Measurements from ENCODE around the gene CLEC20A.

The CLEC20A gene

GRCh38 chr1:178498896-178499675 is 2.3 kb upstream of the CLEC20A start:
- DNase-seq, result no peak

DNA sequence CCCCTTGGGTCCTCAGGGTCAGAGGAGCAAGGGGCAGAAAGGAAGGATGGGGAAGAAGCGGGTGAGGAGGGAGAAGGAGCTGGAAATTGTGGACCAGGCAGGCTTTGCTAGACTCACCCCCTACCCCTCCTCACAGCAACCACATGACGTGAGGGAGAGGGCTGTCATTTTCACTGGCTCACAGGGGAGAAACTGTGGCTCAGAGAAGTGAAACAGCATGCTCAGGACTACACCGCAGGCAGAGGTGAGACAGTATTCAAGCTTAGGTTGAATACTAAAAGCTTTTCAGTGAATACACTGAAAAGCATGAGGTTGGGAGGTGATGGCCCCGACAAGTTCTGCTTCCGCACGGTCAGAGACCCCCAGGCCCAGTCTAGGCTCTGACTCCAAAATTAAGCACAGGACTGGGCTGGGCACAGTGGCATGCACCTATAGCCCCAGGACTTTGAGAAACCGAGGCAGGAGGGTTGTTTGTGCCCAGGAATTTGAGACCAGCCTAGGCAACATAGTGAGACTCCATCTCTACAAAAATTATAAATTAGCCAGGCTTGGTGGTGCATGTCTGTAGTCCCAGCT is 1.2 kb upstream of the CLEC20A start:
- no peak for DNase-seq

DNA sequence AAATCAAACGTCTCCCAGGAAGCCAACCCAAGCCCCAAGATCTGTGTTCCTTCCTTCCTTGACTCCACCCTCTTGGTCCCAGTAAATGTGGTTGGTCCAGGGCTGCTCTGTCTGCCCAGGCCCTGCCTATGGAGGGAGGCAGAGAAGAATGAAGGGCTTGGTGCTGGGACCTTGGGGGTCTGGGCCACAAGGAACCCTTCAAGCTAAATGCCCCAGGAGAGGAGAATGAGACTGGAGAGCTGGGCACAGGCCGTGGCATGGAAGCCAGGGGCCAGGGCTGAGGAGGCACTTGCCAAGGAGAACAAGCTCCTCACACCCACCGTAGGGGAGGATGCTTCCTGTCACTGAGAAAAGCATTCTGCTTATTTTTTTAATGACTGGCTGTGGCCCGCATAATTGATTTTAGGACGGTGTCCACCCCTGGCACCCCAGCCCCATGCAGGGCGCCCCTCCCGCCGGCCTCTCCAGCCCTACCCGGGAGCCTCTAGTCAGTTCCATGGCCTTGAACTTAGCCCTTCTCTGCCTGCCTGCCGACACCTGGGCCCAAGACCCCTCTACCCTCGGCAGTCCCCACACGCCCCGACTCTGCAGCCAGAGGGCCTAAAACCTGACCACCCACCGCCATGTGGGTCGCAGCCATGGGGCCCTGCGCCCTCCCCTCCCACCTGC is 889 bp downstream of the CLEC20A start:
- no peak for DNase-seq

DNA sequence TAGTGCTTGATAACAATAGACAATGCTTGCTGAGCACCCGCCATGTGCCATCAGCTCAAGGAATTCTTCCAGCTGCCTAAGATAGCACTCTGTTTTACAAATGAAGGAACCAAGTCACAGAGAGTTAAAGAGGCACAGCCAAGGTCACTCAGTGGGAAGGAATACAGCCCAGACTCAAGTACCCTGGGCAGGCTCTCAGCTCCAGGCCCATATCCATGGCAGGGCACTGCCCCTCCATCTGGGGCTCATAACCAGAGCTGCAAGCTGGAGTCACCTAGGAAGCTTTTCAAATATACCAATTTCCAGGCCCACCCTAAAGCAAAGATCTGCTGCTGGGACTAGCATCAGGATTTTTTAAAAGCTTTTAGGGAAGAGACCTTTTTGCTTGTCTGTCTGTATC is 1.6 kb downstream of the CLEC20A start:
- no peak for DNase-seq

DNA sequence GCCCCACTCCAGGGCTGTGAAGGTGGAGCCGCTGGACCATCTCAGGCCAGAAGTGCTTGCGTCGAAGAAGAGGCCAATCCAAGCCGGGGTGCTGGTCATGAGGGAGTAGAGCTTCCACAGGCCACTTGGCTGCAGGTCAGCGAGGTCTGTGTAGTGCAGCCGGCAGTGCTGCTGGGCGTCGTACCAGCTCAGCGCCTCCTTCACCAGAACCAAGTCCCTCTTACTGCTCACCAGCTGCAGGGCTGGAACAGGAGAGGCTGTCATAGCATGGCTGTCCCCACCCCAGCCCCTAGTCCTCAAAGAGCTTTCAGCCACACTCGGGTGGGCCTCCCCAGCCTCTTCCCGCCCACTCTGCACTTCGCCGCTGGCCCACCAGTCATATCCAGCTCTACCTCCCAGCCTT is 2.2 kb downstream of the CLEC20A start:
- no peak for DNase-seq

DNA sequence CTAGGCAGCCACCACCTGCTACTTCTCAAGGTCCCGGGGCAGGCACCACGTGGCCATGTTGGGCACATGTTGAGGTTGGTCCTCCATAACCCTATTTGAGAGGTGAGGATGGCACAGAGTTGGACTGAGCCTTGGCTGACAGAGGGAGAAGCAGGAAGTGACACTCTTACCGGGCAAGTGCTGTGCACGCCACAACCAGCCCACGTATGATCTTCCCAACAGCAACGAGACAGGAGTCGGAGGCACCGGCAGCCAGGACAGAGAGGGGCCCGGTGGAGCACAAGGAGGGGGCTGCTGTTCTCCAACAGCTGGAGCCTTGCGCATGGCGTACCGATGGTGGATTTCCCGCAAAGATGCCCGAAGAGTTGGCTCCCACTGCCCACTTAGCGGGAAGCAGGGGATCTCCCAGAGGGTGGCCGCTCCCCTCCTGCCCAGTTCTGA is 3.4 kb downstream of the CLEC20A start:
- DNase-seq, result no peak

DNA sequence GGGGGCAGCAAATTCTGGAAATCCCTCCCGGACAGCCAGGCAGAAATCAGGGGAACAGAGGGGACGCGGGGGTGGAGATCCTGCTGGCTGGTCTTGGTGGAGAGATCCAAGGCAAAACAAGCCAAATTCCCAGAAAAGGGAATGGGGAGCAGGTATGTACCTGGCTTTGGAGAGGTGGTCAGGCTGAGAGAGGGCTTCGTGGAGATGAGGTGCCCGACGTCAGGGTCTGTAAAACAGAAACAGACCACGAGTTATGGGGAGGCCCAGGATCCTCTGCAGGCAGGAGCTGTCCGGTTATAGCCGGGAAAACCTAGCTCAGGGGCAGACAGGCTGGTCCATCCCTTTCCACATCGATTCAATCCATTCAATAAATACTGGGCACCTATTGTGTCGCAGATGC is 4.4 kb downstream of the CLEC20A start:
- no peak for DNase-seq

GRCh38 chr1:178491721-178492120 is 5.0 kb downstream of the CLEC20A start:
- no peak for DNase-seq

DNA sequence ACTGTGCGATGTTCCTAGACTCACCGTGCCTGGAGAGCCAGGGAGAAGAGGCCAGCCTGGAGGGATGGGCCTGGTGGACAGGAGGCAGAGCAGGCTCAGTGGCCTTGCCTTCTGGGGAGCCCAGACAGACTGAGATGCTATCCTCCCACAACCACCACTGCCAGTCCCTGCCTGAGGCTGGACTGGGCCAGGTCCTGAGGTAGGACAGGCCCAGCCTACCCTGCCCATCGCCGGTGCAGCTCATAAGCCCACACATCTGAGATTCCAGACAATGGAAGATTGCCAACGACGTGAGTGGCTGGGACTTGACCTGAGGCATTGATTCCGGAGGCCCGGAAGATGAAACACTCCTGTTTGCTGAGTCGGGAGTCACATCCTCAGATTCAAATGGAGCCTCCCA is 5.8 kb downstream of the CLEC20A start:
- no peak for DNase-seq

- DNase-seq, result no peak
These were observed 6.6 kb downstream of the CLEC20A start for GRCh38 chr1:178490136-178490535.

- DNase-seq, result no peak
These were observed 7.4 kb downstream of the CLEC20A start for GRCh38 chr1:178489399-178489798.

- DNase-seq, result no peak
These were observed 8.4 kb downstream of the CLEC20A start for GRCh38 chr1:178488393-178488792.

GRCh38 chr1:178487070-178487615 is 9.6 kb downstream of the CLEC20A start:
- no peak for DNase-seq

GRCh38 chr1:178486100-178487069 is 10.4 kb downstream of the CLEC20A start:
- DNase-seq, result no peak

DNA sequence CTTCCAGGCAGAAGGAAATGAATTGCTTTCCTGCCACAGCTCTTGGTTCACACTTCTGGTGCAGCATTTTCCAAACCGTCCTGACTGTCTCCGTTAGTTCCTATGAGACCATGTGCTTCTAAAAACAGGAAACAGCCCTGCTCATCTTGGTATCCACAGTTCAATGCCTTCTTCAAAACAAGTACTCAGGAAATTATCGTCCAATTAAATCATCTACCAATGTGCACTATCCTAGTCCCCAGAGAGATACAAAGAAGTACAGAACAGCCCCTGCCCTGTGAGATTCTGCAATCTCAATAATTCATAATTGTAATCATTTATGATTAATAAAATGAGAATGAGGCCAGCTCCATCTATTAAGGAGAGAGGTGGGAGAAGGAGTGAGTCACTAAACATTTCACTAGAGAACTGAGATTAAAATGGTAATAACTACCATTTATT is 11.2 kb downstream of the CLEC20A start:
- no peak for DNase-seq

- no peak for DNase-seq
These were observed 12.0 kb downstream of the CLEC20A start for GRCh38 chr1:178484698-178485225.

GRCh38 chr1:178483251-178483957 is 13.4 kb downstream of the CLEC20A start:
- DNase-seq, result no peak

DNA sequence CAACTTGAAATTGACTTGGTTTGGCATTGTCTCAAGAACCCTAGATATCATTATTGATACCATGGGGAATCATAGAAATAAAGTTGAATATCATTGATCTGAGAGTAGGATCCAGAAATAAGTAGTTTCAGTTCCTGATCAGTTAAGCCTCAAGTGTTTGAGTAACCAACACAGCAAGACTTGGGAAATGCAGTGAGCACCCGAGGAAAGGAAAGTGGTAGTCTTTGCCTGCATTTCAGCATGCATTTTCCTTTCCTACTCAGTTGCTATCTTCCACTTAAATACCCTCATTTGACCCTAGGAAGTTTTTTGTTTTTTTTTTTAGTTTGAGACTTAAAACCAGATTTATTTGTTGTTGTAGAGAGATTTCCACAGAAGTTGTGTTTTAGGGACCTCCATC is 18.9 kb downstream of the CLEC20A start:
- no peak for DNase-seq

DNA sequence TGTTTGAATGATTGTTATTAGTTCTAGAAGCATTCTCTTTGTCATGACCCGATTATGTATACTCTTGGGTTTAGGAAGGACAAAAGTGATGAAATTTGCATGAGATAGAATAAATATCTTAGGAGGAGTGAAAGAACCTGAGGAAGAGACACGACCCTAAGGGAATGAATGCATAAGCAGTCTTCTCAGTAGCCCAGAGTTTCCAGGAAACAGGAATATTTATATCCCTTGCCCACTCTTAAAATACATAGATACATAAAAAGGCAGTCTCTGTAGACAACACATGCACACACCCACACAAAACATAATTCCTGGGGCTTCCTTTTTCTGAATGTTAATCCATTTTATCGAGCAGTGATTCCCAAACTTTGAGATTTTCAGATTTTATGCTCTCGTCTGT is 19.4 kb downstream of the CLEC20A start:
- DNase-seq, result no peak

GRCh38 chr1:178472531-178472930 is 24.2 kb downstream of the CLEC20A start:
- DNase-seq, result no peak

DNA sequence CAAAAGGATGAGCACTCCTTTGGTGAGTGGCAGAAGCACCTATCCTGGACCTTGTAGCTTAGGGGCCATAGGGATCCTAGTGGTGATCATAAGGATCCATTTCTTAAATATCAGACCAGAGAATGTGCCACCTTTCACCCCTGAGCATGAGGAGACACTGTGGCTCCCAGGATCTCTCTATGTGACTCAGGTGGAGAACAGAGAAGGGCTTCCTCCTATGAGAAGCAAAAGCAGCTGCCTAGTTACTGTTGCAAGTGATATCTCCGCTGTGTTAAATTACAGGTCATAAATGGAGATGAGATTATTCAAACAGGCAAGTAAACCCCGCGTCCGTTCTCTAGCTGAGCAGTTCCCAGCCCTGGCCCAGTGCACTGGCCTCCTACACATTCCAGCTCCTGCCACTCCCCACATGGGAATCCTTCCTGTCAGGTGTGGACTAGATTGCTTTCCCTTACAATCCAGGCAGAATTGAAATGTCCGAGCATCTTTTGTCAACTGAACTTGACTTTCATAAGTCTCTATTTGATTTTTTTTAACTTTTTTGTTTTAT is 26.3 kb downstream of the CLEC20A start:
- DNase-seq, result no peak
